ENCODE results near the gene AS3MT.

The AS3MT gene

DNA sequence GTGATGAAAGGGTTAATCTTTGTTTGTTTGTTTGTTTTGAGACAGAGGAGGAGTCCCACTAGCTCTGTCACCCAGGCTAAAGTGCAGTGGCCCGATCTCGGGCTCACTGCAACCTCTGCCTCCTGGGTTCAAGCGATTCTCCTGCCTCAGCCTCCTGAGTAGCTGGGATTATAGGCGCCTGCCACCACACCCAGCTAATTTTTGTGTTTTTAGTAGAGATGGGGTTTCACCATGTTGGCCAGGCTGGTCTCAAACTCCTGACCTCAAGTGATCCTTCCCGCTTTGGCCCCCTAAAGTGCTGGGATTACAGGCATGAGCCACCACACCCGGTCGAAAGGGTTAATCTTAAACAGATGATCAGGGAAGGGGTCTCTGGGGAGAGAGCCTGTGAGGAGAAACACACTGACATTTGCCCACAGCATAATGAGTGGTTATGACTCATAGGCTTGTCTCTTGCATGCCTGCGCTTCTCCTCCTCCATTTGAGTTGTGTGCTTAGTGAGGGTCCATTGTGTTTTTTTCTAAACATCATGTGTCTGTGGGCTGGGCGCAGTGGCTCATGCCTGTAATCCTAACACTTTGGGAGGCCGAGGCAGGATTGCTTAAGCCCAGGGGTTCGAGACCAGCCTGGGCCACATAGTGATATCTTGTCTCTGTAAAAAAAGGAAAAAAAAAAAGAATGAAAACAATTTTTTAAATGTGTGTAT, 13.4 kb upstream of the AS3MT start (continued):
- TF ChIP-seq, protein P1, sequence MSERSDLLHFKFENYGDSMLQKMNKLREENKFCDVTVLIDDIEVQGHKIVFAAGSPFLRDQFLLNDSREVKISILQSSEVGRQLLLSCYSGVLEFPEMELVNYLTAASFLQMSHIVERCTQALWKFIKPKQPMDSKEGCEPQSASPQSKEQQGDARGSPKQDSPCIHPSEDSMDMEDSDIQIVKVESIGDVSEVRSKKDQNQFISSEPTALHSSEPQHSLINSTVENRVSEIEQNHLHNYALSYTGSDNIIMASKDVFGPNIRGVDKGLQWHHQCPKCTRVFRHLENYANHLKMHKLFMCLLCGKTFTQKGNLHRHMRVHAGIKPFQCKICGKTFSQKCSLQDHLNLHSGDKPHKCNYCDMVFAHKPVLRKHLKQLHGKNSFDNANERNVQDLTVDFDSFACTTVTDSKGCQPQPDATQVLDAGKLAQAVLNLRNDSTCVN (tag by site-specific recombination; optimal IDR thresholded peaks at IDR 0.05), result peak; percentile 19
- TF ChIP-seq ZBTB8A (tag by site-specific recombination; IDR thresholded peaks at IDR 0.05), result peak; percentile 73
- TF ChIP-seq, protein P2, sequence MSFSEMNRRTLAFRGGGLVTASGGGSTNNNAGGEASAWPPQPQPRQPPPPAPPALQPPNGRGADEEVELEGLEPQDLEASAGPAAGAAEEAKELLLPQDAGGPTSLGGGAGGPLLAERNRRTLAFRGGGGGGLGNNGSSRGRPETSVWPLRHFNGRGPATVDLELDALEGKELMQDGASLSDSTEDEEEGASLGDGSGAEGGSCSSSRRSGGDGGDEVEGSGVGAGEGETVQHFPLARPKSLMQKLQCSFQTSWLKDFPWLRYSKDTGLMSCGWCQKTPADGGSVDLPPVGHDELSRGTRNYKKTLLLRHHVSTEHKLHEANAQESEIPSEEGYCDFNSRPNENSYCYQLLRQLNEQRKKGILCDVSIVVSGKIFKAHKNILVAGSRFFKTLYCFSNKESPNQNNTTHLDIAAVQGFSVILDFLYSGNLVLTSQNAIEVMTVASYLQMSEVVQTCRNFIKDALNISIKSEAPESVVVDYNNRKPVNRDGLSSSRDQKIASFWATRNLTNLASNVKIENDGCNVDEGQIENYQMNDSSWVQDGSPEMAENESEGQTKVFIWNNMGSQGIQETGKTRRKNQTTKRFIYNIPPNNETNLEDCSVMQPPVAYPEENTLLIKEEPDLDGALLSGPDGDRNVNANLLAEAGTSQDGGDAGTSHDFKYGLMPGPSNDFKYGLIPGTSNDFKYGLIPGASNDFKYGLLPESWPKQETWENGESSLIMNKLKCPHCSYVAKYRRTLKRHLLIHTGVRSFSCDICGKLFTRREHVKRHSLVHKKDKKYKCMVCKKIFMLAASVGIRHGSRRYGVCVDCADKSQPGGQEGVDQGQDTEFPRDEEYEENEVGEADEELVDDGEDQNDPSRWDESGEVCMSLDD (tag by site-specific recombination; IDR thresholded peaks at IDR 0.05), result peak; percentile 44; the same call in 1 of the 2 replicates
- peak; percentile 78; the same call in 1 of the 2 replicates for TF ChIP-seq ZBTB48 (tag by site-specific recombination; IDR thresholded peaks at IDR 0.05)
- TF ChIP-seq, protein P3, sequence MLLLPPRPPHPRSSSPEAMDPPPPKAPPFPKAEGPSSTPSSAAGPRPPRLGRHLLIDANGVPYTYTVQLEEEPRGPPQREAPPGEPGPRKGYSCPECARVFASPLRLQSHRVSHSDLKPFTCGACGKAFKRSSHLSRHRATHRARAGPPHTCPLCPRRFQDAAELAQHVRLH (tag by site-specific recombination; IDR thresholded peaks at IDR 0.05), result 0 out of 2 replicates have a peak, but pooled peaks have one; percentile 11
- TF ChIP-seq ZNF660 (tag by site-specific recombination; IDR thresholded peaks at IDR 0.05), result peak; percentile 48; the same call in 1 of the 2 replicates
- TF ChIP-seq ZNF146 (tag by site-specific recombination; IDR thresholded peaks at IDR 0.05), result peak; percentile 19; the same call in 1 of the 2 replicates
- peak; percentile 70 for TF ChIP-seq ZNF423 (tag by site-specific recombination; IDR thresholded peaks at IDR 0.05)
- TF ChIP-seq SP3 (tag by site-specific recombination; IDR thresholded peaks at IDR 0.05), result peak; percentile 41; the same call in 1 of the 2 replicates
- TF ChIP-seq, protein P4, sequence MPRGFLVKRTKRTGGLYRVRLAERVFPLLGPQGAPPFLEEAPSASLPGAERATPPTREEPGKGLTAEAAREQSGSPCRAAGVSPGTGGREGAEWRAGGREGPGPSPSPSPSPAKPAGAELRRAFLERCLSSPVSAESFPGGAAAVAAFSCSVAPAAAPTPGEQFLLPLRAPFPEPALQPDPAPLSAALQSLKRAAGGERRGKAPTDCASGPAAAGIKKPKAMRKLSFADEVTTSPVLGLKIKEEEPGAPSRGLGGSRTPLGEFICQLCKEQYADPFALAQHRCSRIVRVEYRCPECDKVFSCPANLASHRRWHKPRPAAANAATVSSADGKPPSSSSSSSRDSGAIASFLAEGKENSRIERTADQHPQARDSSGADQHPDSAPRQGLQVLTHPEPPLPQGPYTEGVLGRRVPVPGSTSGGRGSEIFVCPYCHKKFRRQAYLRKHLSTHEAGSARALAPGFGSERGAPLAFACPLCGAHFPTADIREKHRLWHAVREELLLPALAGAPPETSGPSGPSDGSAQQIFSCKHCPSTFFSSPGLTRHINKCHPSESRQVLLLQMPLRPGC (tag by site-specific recombination; IDR thresholded peaks at IDR 0.05), result peak; percentile 93
- peak; percentile 58 for TF ChIP-seq ZBTB21 (tag by site-specific recombination; IDR thresholded peaks at IDR 0.05)
- 0 out of 2 replicates have a peak, but pooled peaks have one; percentile 60 for TF ChIP-seq GLI4 (tag by site-specific recombination; IDR thresholded peaks at IDR 0.05)
- peak; percentile 83 for TF ChIP-seq IKZF3 (tag by site-specific recombination; IDR thresholded peaks at IDR 0.05)
- peak; percentile 9; the same call in 1 of the 2 replicates for TF ChIP-seq YY2 (tag by site-specific recombination; IDR thresholded peaks at IDR 0.05)
- TF ChIP-seq ZNF335 (tag by site-specific recombination; conservative IDR thresholded peaks at IDR 0.05), result peak; percentile 97
- peak; percentile 84 for TF ChIP-seq ZNF561 (tag by site-specific recombination; IDR thresholded peaks at IDR 0.05; ENCODE audit: borderline replicate concordance)
- TF ChIP-seq KLF9 (tag by site-specific recombination; IDR thresholded peaks at IDR 0.05; ENCODE audit: low read depth), result 0 out of 2 replicates have a peak, but pooled peaks have one; percentile 20
- peak; percentile 69; the same call in 1 of the 2 replicates for TF ChIP-seq ZXDB (tag by site-specific recombination; IDR thresholded peaks at IDR 0.05)
- TF ChIP-seq FEZF1 (tag by site-specific recombination; IDR thresholded peaks at IDR 0.05), result peak; percentile 83
- peak; percentile 58 for TF ChIP-seq BCL11A (tag by site-specific recombination; IDR thresholded peaks at IDR 0.05; ENCODE audit: low read depth)
- TF ChIP-seq, protein P5, sequence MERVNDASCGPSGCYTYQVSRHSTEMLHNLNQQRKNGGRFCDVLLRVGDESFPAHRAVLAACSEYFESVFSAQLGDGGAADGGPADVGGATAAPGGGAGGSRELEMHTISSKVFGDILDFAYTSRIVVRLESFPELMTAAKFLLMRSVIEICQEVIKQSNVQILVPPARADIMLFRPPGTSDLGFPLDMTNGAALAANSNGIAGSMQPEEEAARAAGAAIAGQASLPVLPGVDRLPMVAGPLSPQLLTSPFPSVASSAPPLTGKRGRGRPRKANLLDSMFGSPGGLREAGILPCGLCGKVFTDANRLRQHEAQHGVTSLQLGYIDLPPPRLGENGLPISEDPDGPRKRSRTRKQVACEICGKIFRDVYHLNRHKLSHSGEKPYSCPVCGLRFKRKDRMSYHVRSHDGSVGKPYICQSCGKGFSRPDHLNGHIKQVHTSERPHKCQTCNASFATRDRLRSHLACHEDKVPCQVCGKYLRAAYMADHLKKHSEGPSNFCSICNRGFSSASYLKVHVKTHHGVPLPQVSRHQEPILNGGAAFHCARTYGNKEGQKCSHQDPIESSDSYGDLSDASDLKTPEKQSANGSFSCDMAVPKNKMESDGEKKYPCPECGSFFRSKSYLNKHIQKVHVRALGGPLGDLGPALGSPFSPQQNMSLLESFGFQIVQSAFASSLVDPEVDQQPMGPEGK (tag by site-specific recombination; IDR thresholded peaks at IDR 0.05), result peak; percentile 90
- TF ChIP-seq, protein P6, sequence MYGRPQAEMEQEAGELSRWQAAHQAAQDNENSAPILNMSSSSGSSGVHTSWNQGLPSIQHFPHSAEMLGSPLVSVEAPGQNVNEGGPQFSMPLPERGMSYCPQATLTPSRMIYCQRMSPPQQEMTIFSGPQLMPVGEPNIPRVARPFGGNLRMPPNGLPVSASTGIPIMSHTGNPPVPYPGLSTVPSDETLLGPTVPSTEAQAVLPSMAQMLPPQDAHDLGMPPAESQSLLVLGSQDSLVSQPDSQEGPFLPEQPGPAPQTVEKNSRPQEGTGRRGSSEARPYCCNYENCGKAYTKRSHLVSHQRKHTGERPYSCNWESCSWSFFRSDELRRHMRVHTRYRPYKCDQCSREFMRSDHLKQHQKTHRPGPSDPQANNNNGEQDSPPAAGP (tag by site-specific recombination; IDR thresholded peaks at IDR 0.05), result peak; percentile 95
- TF ChIP-seq, protein P7, sequence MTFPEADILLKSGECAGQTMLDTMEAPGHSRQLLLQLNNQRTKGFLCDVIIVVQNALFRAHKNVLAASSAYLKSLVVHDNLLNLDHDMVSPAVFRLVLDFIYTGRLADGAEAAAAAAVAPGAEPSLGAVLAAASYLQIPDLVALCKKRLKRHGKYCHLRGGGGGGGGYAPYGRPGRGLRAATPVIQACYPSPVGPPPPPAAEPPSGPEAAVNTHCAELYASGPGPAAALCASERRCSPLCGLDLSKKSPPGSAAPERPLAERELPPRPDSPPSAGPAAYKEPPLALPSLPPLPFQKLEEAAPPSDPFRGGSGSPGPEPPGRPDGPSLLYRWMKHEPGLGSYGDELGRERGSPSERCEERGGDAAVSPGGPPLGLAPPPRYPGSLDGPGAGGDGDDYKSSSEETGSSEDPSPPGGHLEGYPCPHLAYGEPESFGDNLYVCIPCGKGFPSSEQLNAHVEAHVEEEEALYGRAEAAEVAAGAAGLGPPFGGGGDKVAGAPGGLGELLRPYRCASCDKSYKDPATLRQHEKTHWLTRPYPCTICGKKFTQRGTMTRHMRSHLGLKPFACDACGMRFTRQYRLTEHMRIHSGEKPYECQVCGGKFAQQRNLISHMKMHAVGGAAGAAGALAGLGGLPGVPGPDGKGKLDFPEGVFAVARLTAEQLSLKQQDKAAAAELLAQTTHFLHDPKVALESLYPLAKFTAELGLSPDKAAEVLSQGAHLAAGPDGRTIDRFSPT (tag by site-specific recombination; IDR thresholded peaks at IDR 0.05), result peak; percentile 93
- peak; percentile 56 for TF ChIP-seq ZIC2 (tag by site-specific recombination; IDR thresholded peaks at IDR 0.05)
- peak; percentile 74 for TF ChIP-seq ZNF24 (tag by site-specific recombination; IDR thresholded peaks at IDR 0.05)
- 0 out of 2 replicates have a peak, but pooled peaks have one; percentile 15 for TF ChIP-seq OVOL3 (tag by site-specific recombination; IDR thresholded peaks at IDR 0.05)
- peak; percentile 92 for TF ChIP-seq SP7 (tag by site-specific recombination; IDR thresholded peaks at IDR 0.05)
- TF ChIP-seq KLF8 (tag by site-specific recombination; IDR thresholded peaks at IDR 0.05), result peak; percentile 66
- 0 out of 2 replicates have a peak, but pooled peaks have one; percentile 54 for TF ChIP-seq YY1 (tag by site-specific recombination; IDR thresholded peaks at IDR 0.05)
